H1 (cell line): ENCODE measurements around the gene MPRIP.

Experiments
- EZH2 ChIP-seq: fragments of 200-600 bp; sonication (generic); IDR thresholded peaks from 2 replicates; pipeline ENCODE4 v1.7.1; 2012; ENCODE audit warnings: low read depth, mild to moderate bottlenecking, moderate library complexity, low read length, inconsistent platforms; ENCODE audit not compliant: severe bottlenecking
- POLR2AphosphoS5 ChIP-seq: IDR thresholded peaks from 2 replicates; pipeline ENCODE4 v1.6.1; 2011; ENCODE audit warnings: low read depth, low read length

DNA sequence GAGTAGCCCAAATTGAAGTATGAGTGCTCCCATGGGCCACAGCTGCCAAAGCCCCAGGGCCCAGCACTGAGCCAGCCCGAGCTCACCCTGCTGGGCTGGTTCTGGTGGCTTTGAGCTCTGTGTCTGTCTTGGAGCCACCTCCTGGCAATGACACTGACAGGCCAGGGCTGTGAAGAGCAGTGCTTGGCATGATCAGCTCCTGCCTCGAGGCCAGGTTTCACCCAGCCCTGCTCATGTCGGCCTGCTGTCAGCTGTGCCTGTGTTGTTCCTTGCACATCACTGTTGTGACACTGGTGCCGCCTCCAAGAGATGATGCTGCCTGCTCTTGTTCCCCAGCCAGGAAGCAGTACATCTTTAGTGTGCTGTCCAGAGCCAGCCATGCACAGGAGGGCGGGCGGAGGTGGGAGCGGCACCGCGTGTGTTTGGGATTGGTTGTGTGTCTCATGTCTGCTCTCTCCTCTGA is 137.9 kb downstream of the MPRIP start:
- TF ChIP-seq POLR2AphosphoS5 (no peak), EZH2 (no peak)
